GM10266 (cell line): ENCODE measurements around the gene ANKIB1.
"Not testable (repeated sequence)": the region's sequence is repeated elsewhere in the genome, so short reads cannot be mapped to it uniquely, and the experiment has no call there.

Experiments
- DNase-seq: peaks from one replicate; pipeline ENCODE4 v3.0.0; 2012; ENCODE audit errors: extremely low spot score
- TF ChIP-seq, protein P1 (sequence below): IDR thresholded peaks from 2 replicates; pipeline ENCODE4 v1.5.1; 2012; ENCODE audit warnings: mild to moderate bottlenecking, low read depth; ENCODE audit not compliant: control insufficient read depth, insufficient read depth; ENCODE audit errors: missing control alignments

Gene ANKIB1

DNA sequence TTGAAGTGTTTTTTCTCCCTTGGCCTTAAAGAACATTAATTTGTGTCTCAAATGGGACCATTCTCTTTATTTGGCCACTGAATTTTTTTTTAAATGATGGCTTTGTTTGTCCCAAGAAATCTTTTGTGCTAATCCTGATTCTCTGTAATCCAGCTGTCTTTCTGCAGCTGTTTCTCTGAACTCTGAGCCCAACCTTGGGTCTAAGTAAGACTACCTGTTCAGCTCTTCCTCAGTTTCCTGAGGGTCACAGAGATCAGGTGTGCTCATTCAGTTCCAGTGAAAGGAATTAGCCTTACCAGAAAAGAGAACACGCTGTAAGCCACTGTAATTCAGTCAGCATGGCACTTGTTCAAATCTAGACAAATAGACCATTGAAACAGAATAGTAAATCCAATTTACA is 94.2 kb downstream of the ANKIB1 start:
- TF ChIP-seq, protein P1, sequence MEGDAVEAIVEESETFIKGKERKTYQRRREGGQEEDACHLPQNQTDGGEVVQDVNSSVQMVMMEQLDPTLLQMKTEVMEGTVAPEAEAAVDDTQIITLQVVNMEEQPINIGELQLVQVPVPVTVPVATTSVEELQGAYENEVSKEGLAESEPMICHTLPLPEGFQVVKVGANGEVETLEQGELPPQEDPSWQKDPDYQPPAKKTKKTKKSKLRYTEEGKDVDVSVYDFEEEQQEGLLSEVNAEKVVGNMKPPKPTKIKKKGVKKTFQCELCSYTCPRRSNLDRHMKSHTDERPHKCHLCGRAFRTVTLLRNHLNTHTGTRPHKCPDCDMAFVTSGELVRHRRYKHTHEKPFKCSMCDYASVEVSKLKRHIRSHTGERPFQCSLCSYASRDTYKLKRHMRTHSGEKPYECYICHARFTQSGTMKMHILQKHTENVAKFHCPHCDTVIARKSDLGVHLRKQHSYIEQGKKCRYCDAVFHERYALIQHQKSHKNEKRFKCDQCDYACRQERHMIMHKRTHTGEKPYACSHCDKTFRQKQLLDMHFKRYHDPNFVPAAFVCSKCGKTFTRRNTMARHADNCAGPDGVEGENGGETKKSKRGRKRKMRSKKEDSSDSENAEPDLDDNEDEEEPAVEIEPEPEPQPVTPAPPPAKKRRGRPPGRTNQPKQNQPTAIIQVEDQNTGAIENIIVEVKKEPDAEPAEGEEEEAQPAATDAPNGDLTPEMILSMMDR: no peak
- DNase-seq: no peak

DNA sequence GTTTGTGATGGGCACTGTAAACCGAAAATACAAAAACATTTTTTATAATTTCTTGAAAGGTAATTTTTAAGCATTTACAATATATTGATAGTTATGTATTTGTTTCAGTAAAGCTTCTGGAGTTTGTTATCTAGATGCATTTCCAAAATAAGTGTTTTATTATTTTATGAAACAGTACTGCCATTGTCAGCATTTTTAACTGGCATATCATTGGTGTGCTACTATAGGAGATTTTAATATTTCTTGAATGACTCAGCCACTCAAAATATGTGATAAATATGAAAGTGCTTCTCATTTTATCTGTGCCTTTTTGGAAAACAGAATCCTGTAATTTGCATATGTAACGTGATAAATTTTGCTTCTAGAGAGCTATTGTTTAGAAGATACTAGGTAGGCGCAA is 97.9 kb downstream of the ANKIB1 start:
- TF ChIP-seq, protein P1: no peak
- DNase-seq: no peak

DNA sequence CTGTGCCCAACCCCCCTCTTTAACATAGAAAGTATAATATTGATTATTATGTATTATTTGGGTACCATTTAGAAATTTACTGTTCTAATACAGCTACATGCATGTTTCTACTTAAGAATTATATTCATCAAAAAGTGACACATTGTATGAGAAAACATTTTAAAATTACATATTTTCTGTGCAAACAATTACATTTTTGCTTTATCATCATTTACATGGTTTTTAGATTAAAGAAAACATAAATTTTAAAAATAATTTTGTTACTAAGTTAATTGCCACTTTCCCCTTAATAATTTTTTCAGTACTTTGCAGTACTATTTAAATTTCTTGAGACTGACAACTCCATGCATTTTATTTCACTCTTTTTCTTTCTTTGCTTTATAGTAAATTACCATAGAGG is 106.2 kb downstream of the ANKIB1 start:
- TF ChIP-seq, protein P1: no peak
- no peak for DNase-seq

DNA sequence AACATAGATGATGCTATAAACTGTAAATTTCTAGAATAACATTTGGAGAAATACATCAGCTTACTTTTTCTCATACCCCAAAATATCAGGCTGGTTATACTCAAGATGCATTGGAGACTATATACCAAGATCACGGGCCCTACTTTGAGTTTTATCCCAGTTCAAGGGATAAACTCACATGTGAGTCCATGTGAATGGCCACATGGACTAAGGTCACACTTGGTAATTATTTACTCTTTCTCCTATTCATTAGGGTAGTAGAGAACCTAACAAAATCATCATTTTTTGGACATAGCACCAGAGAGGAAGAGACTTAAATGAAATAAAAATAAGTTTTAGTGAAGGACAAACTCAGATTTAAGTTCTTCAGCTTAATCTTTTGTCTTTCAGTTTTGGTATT is 108.4 kb downstream of the ANKIB1 start:
- no peak for DNase-seq
- TF ChIP-seq, protein P1: no peak

DNA sequence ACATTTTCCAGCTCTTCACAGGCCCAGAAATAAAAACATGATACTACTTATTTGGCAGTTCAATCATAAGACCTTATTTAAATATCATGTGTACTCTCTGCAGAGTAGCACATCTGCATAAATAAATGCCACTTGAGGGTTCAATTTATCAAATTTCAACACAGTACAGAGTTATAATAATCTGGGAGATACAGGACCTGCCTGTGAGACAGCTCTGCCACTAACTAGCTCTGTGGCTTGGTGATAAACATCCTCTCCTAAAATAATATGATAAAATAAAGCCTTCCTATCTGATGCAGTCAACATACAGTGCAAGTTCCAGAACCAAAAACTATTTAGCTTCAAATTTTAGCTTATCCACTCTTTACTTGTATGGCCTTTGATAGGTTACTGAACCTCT is 110.6 kb downstream of the ANKIB1 start:
- no peak for DNase-seq
- TF ChIP-seq, protein P1: no peak

DNA sequence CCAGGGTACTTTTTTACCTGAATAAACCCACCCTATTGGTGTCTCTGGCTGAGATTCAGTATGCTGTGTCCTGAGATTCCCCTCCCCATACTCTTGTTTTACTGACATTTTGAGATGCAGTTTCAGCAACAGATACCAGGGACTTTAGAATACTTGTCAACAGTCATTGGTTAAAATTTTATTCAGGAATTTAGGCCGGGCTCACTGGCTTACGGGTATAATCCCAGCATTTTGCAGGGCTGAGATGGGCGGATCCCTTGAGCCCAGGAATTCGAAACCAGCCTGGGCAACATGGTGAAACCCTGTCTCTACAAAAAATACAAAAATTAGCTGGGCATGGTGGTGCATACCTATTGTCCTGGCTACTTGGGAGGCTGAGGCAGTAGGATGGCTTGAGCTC is 111.5 kb downstream of the ANKIB1 start:
- TF ChIP-seq, protein P1: no peak
- no peak for DNase-seq

DNA sequence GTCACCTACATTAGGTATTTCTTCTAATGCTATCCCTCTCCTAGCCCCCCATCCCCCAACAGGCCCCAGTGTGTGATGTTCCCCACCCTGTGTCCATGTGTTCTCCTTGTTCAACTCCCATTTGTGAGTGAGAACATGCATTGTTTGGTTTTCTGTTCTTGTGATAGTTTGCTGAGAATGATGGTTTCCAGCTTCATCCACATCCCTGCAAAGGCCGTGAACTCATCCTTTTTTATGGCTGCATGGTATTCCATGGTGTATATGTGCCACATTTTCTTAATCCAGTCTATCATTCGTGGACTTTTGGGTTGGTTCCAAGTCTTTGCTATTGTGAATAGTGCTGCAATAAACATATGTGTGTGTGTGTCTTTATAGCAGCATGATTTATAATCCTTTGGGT is 113.4 kb downstream of the ANKIB1 start:
- DNase-seq: not testable (repeated sequence)

DNA sequence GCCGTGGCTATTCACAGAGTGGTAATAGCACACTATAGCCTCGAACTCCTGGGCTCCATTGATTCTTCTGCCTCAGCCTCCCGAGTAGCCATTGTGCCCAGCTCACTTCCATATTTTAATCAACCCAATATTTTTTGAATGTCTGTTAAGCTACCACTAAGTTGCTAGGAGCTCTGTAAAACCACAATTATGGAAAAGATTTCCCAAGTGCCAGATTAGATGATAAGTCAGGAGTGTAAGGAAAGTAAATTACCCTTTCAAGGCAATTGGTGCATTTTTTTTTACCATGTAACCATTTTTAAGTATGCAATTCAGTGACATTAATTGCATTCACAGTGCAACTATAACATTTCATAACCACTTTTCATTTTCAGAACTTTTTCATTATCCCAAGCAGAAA is 114.0 kb downstream of the ANKIB1 start:
- TF ChIP-seq, protein P1: no peak

More for the DNA sequence above, 114.0 kb downstream of the ANKIB1 start:
- no peak for DNase-seq
